CD4-positive, alpha-beta T cell treated with Interleukin-17A for 4 hours (primary cell): Measurements from ENCODE around the gene INPP4B.
"Not testable (repeated sequence)": the region's sequence is repeated elsewhere in the genome, so short reads cannot be mapped to it uniquely, and the experiment has no call there.

Experiments
- DNase-seq: peaks from one replicate; pipeline ENCODE4 v3.0.0-alpha.2; 2020; ENCODE audit warnings: mixed read lengths

INPP4B gene

GRCh38 chr4:142405695-142406498 is 440.2 kb downstream of the INPP4B start:
- DNase-seq = peak; percentile 16

DNA sequence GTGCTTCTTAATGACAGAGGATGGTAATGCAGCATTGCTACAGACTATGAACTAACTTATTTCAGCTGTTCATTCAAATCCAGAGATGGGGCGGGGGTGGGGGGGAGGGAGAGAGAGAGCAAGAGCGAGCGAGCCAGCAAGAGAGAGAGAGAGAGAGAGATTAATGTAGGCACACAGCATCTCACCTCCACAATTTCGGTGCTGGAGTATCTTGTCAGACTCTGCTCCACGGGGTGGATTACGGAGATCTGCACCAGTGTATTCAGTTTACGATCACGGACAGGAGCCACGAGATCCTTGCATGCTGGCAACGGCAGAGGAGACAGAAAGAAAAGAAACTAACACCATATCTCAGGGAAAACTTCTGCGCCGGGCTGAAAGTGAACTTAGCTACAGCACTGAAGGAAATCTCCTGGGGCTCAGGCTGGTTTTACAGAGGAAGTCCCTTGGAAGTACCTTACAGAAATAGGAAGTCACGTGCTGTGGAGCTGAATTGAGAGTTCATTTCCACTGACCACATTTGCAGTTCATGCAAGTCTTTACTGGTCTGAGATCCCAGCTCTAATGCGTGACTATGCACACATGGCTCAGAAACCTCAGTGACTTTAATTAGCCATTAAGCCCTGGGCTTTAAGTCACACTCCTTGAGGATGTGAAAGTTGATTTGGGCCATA is 440.9 kb downstream of the INPP4B start:
- peak; percentile 63 for DNase-seq

- peak; percentile 22 for DNase-seq
Measured at GRCh38 chr4:142404191-142404611, 441.9 kb downstream of the INPP4B start.

GRCh38 chr4:142402900-142403299 is 443.2 kb downstream of the INPP4B start:
- DNase-seq = peak; percentile 36

DNA sequence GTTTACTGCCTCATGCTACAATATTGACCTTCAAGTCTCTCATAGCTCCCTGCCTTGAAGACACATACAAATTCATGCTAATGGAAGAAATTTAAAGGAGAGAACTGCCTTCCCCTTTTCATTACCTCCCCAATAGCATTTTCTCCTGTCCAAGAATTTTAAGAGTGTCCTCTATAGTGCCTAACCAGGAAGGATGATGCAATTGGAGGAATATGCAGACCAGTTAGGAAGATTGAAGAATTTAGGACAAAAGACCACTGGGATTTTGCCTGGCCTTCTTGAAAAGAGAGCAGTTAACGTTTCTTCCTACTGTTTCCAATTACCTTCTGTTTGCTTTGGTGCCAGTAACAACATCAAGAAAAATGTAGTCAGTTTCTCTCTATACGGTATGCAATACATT is 443.9 kb downstream of the INPP4B start:
- DNase-seq = no peak

GRCh38 chr4:142397364-142397991 is 448.6 kb downstream of the INPP4B start:
- not testable (repeated sequence) for DNase-seq

DNA sequence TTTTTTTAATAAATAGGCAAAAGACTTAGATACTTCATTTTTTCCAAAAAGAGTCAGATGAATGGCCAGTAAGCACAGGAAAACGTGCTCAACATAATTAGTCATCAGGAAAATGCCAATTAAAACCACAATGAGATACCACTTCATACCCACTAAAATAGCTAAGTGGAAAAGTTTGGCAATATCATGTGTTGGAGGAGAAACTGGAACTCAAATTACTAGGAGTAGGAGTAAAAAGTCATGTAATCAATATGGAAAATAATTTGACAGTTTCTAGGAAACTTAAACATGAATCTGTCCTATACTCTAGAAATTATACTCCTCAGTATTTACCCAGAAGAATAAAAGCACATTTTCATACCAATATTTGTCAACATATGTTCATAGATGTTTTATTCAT is 449.8 kb downstream of the INPP4B start:
- no peak for DNase-seq

DNA sequence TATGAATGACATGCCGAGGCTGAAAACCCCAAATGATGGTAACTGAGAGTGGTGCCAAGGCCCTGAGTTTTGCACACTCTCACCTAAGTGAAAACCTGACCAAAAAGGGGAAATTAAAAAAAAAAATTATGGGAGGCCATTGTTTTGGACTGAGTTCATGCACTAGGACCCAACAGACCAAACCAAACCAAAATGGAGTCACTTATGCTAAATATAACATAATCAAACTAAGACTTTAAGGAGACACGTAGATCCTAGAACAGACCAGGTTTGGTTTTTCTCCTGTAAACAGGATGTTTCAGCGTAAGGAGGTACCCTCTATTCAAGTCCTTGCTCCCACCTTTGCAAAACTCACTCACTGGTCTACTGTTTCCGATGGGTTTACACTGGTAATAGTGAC is 453.0 kb downstream of the INPP4B start:
- DNase-seq = no peak

DNA sequence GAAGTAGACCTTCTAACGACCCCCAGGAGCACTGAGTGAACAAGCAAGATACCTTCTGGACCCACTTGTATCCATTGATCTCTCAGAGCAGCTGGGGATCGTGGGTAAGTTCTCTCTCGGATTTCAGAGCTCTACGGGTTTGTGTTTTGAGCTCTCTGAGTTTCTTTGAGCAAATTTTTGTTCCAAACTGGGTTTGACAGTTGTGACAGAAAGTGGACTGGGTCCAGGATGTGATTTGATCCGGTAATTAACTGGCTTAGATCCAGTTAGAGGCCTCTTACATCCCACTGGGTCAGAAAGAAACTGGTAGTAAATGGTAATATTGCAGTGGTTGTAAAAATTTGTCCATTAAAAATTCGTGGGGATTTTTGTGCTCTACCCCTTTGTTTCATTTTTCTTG is 459.2 kb downstream of the INPP4B start:
- no peak for DNase-seq

- DNase-seq = no peak
Measured at GRCh38 chr4:142386449-142386848, 459.7 kb downstream of the INPP4B start.

GRCh38 chr4:142383800-142384470 is 462.2 kb downstream of the INPP4B start:
- DNase-seq = no peak

- no peak for DNase-seq
Measured at GRCh38 chr4:142383354-142383753, 462.7 kb downstream of the INPP4B start.

GRCh38 chr4:142380052-142380602 is 466.0 kb downstream of the INPP4B start:
- DNase-seq = no peak

- DNase-seq = no peak
Measured at GRCh38 chr4:142379277-142380051, 466.6 kb downstream of the INPP4B start.

DNA sequence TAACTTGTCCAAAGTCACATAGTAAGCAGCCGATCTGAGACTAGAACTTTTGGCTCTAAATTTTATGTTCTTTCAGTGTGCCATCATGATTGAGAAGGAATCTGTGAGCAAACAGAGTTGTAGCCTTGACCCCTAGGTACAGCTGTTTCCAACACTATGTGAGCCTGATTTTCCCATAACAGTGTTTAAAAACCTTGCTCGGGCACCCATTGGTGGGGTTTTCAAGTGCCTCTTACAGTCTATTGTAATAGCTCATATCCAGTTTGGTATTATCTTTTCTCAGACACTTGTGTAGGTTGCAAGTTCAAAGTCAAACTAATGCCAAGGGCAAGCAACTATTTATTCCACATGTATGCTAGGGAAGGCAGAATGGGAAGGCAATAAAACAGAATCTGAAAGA is 467.9 kb downstream of the INPP4B start:
- no peak for DNase-seq

GRCh38 chr4:142377342-142378091 is 468.6 kb downstream of the INPP4B start:
- no peak for DNase-seq

DNA sequence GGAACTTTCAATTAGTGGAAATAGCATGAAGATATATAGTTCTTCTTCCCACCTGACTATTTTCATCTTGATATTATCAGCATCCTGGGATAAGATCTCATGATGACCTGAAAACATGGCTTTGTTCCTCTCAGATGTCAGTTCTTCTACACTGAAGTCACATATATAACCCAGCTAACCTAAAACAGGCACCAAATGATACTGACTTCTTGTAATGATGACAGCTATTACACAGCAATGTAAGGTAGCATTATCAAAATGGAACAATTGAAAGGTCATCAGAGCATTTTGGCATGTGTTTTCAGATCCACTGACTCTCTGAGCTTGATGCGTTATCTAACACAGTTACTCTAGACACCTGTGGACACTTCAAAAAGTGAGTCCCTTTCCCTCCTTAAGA is 469.9 kb downstream of the INPP4B start:
- no peak for DNase-seq

- no peak for DNase-seq
Measured at GRCh38 chr4:142373610-142374009, 472.5 kb downstream of the INPP4B start.

DNA sequence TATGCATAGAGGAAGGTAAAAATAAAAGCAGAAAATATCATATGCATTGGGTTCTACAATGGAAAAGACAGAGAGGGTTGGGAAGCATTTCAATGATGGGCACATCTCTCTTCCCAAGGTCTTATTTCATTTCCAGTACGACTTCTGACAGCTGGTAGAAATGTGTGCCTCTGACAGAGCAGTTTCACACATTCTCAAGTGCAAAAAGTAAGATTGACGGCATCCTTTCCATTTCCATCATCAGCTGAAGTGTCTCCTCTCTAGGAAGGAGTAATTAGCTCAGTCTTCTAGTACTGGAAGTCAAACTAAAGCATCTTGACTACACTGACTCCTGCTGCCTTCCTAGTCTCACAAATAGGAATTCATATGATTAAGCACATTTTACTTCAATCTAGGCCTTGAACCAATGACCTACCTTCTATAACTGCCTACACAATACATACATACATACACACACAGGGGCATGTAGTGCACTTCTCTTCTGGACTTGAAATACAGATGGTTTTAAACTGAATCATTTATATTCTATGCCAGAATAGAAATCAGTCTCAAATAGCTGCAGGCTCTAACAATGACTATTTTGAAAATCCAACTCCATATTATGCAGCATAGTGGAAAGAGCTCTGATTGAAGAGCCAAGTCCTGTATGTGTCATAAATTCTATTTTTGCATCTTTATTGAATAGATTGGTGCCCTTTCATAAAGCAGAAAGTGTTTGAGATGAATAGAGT is 473.4 kb downstream of the INPP4B start:
- no peak for DNase-seq

DNA sequence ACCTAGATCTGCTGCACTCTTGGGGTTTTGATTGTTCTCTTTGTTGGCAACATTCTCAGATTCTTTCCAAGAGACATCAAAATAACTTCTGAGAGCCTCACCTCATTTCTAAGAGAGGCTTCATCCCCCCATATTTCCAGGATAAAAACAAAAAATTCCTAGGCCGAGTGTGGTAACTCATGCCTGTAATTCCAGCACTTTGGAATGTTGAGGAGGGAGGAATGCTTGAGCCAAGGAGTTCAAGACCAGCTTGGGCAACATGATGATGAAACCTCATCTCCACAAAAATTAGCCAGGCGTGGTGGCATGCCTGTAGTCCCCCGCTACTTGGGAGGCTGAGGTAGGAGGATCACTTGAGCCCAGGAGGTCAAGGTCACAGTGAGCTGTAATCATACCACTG is 477.0 kb downstream of the INPP4B start:
- DNase-seq = no peak
